ENCODE measurements around the gene DERA. TPM values are rescaled to one million over a fixed set of nuclear protein-coding genes. Genes with fewer than 3 reads are reported as not detected.

Gene DERA
- total and polyA plus RNA-seq, 2 of the 8 experiments (the other 6 are each of a cell fraction or from before 2014, with no cell fraction given), result 13.1 to 17.1 TPM

DNA sequence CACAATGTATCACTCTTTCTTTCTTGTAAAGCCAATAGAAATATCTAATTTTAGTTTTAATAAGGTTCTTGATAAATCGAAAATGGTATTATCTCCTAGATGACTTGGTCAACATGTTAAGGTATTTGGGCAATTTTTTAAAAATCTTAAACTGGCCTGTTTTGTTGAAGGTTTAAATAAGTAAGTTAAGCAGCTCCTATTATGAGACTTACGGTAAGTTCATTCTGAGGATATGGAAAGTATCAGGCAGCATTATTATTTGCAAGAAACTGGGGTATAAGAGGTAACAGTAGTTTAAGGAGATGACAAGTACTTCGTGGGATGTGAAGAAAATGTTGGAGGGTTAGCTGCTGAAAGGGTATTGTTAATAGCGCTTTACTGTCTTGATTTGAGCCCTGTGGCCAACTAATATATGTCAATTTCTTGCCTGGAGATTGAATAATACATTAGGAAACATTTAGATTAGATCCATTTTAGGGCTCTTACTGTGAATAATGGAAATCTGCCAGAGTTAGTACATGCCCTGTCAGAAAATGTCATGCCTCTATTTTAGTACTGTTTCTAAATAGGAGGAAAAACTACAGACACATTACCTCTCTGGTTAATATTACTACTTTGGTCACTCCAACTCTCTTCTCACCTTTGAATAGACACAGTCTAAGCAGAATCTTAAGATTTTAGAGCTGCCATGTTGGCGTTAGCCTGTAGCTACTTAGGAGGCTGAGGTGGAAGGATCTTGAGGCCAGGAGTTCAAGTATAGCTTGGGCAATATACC is 23.9 kb upstream of the DERA start:
- H3K4ac ChIP-seq (replicated peaks; ENCODE audit: insufficient read length, low read depth, low read length), result no peak overlapping the region
- H3K27me3 ChIP-seq (replicated peaks in 1 of 4; ENCODE audit: control insufficient read depth in 3 of 4, extremely low read depth in 1 of 4, insufficient read depth in 3 of 4, low read length in 3 of 4), result no peaks in the 10 kb centered on the region
- ChIA-PET CTCF (ENCODE audit: partially characterized antibody) (interaction anchor here (1.5 to 4.2 kb wide), 2 partner anchors 12 to 303 kb away, joined by 4 to 41 read pairs; no protein-coding TSS in a partner anchor), POLR2A (ENCODE audit: partially characterized antibody) (interaction anchor here (1.0 to 2.5 kb wide), 5 partner anchors 10 to 23 kb away, joined by 3 to 11 read pairs (median 4); partner anchors contain the start of gene DERA)
- 95 to 100% methylated on average over 1 to 5 of the region's 5 CpGs for WGBS, 2 experiments (ENCODE audit: extremely low coverage in 1 of 2, insufficient coverage in 1 of 2, insufficient read length in 1 of 2, insufficient replicate concordance in 2 of 2, low coverage in 1 of 2, low lambda C conversion rate in 2 of 2, missing lambda C conversion rate in 1 of 2)
- H3K23me2 ChIP-seq (ENCODE audit: low read depth, low read length), result no peaks in the 10 kb centered on the region
- no peak overlapping the region for H2AFZ ChIP-seq (ENCODE audit: low read length)
- H3K4me3 ChIP-seq (ENCODE audit: extremely low read depth in 1 of 4, insufficient read depth in 2 of 4, low read depth in 3 of 4, low read length in 4 of 4), result no peak overlapping the region
- no peak overlapping the region for H2BK20ac ChIP-seq (ENCODE audit: low read length)
- no peak overlapping the region for H4K5ac ChIP-seq (ENCODE audit: insufficient read length, low read depth, low read length)
- H3K36me3 ChIP-seq (ENCODE audit: control insufficient read depth in 2 of 4, insufficient read depth in 4 of 4, low read length in 3 of 4), result peaks cover 2 to 61% (median 16%) of the 10 kb centered on the region in 4 experiments
- no peak overlapping the region for H3K14ac ChIP-seq (ENCODE audit: insufficient read length)
- no peak overlapping the region for H3K56ac ChIP-seq (replicated peaks; ENCODE audit: insufficient read length, low read depth, low read length)
- H3K23ac ChIP-seq (ENCODE audit: insufficient read length), result no peak overlapping the region
- H2BK5ac ChIP-seq (ENCODE audit: low read depth, low read length), result no peak overlapping the region
- no peak for FAIRE-seq
- no peak overlapping the region for H3K4me2 ChIP-seq (ENCODE audit: insufficient read depth in 1 of 2, low read depth in 2 of 2, low read length in 2 of 2)
- H2AK5ac ChIP-seq (ENCODE audit: low read depth, low read length), result no peak overlapping the region
- H4K8ac ChIP-seq (ENCODE audit: extremely low read depth, insufficient read depth, low read length), result no peak overlapping the region
- H3K4me1 ChIP-seq (replicated peaks in 1 of 4; ENCODE audit: control insufficient read depth in 3 of 4, insufficient read depth in 4 of 4, low read length in 3 of 4), result no peaks in the 10 kb centered on the region; a peak in 1 of 7 replicates
- H3K27ac ChIP-seq (ENCODE audit: low read depth, low read length), result no peak overlapping the region
- H3K9me3 ChIP-seq (ENCODE audit: insufficient read depth in 2 of 2, low read depth in 1 of 2, low read length in 1 of 2), result no peaks in the 10 kb centered on the region
- H2BK15ac ChIP-seq (ENCODE audit: low read length), result no peak overlapping the region
- H4K20me1 ChIP-seq (replicated peaks in 1 of 2; ENCODE audit: control insufficient read depth in 1 of 2, insufficient read depth in 2 of 2, low read length in 2 of 2), result peaks cover 12% of the 10 kb centered on the region in 2 experiments
- H3K18ac ChIP-seq (ENCODE audit: extremely low read depth, low read length), result no peak overlapping the region
- H3K9ac ChIP-seq (replicated peaks in 1 of 4; ENCODE audit: extremely low read depth in 1 of 4, low read depth in 3 of 4, low read length in 3 of 4), result no peak overlapping the region
- H2BK12ac ChIP-seq (ENCODE audit: low read depth, low read length), result no peak overlapping the region
- peaks cover 4% of the 10 kb centered on the region; the same call in 1 of the 2 replicates for H3K79me1 ChIP-seq (ENCODE audit: low read depth, low read length)
- H2BK120ac ChIP-seq (replicated peaks; ENCODE audit: low read depth, low read length), result no peak overlapping the region
- H4K91ac ChIP-seq (replicated peaks; ENCODE audit: insufficient read length, low read length), result no peak overlapping the region
- H3K79me2 ChIP-seq (ENCODE audit: control insufficient read depth in 1 of 2, insufficient read depth in 2 of 2, low read length in 2 of 2), result peaks cover 31 to 80% of the 10 kb centered on the region in 2 experiments
- DNase-seq (ENCODE audit: low read depth in 1 of 2, low spot score in 2 of 2), result no peak
